HepG2 (cell line): Measurements from ENCODE around the gene TFG. TPM values are rescaled to one million over a fixed set of nuclear protein-coding genes. Genes with fewer than 3 reads are reported as not detected.

Experiments used
- ADNP ChIP-seq: sonication (generic); formaldehyde crosslinking; IDR thresholded peaks from 2 replicates; pipeline ENCODE4 v1.4.0; 2020; ENCODE audit warnings: missing genetic modification reagents
- FOXO4 ChIP-seq: sonication (generic); formaldehyde crosslinking; conservative IDR thresholded peaks from 2 replicates; pipeline ENCODE4 v1.8.1; 2023; ENCODE audit warnings: missing genetic modification reagents
- NCOR1 ChIP-seq: fragments of 200-600 bp; sonication (generic); IDR thresholded peaks from 2 replicates; pipeline ENCODE4 v1.7.0; 2017; ENCODE audit warnings: antibody characterized with exemption, low read length, borderline replicate concordance
- POGK ChIP-seq: sonication (generic); formaldehyde crosslinking; conservative IDR thresholded peaks from 2 replicates; pipeline ENCODE4 v1.8.0; 2022; ENCODE audit warnings: mild to moderate bottlenecking, moderate library complexity, missing genetic modification reagents
- PPARG ChIP-seq: conservative IDR thresholded peaks from 2 replicates; pipeline ENCODE4 v1.6.1; 2016; ENCODE audit warnings: missing biosample characterization, missing genetic modification reagents
- TIGD3 ChIP-seq: sonication (generic); formaldehyde crosslinking; IDR thresholded peaks from 2 replicates; pipeline ENCODE4 v1.5.1; 2020; ENCODE audit warnings: mild to moderate bottlenecking, missing genetic modification reagents, borderline replicate concordance
- TOPORS ChIP-seq: sonication (generic); formaldehyde crosslinking; IDR thresholded peaks from 2 replicates; pipeline ENCODE4 v1.8.0; 2023; ENCODE audit warnings: mild to moderate bottlenecking, missing genetic modification reagents
- USF2 ChIP-seq, 2 experiments: sonication (generic) in 1 of 2; formaldehyde crosslinking in 1 of 2; IDR thresholded peaks; 2 replicates each; pipeline versions ENCODE4 v1.5.1 to v1.6.1; 2011 to 2020; ENCODE audit warnings: borderline replicate concordance in 1 of 2, low read depth in 1 of 2, low read length in 1 of 2, mild to moderate bottlenecking in 1 of 2, missing genetic modification reagents in 1 of 2, moderate library complexity in 1 of 2
- ZBTB26 ChIP-seq: IDR thresholded peaks from 2 replicates; pipeline ENCODE4 v1.6.1; 2016; ENCODE audit warnings: missing compliant biosample characterization, missing genetic modification reagents, borderline replicate concordance
- ZBTB37 ChIP-seq: sonication (generic); formaldehyde crosslinking; IDR thresholded peaks from 2 replicates; pipeline ENCODE4 v1.4.0; 2020; ENCODE audit warnings: mild to moderate bottlenecking, missing genetic modification reagents
- ZBTB46 ChIP-seq: sonication (generic); formaldehyde crosslinking; IDR thresholded peaks from 2 replicates; pipeline ENCODE4 v1.4.0; 2020; ENCODE audit warnings: mild to moderate bottlenecking, missing genetic modification reagents, borderline replicate concordance
- ZNF33B ChIP-seq: sonication (generic); formaldehyde crosslinking; IDR thresholded peaks from 2 replicates; pipeline ENCODE4 v1.5.1; 2020; ENCODE audit warnings: mild to moderate bottlenecking, missing genetic modification reagents
- ZNF382 ChIP-seq: sonication (generic); formaldehyde crosslinking; IDR thresholded peaks from 2 replicates; pipeline ENCODE4 v1.5.0; 2020; ENCODE audit warnings: missing genetic modification reagents, mild to moderate bottlenecking, borderline replicate concordance
- ZNF562 ChIP-seq: sonication (generic); formaldehyde crosslinking; IDR thresholded peaks from 2 replicates; pipeline ENCODE4 v1.8.0; 2022; ENCODE audit warnings: missing genetic modification reagents, borderline replicate concordance
- ZNF678 ChIP-seq: sonication (generic); formaldehyde crosslinking; IDR thresholded peaks from 2 replicates; pipeline ENCODE4 v1.4.0; 2020; ENCODE audit warnings: mild to moderate bottlenecking, missing genetic modification reagents
- polyA plus RNA-seq, 8 experiments: library from polyadenylated mRNA; depleted of rRNA in 3 of 8; stranded (reverse) in 7 of 8; unstranded in 1 of 8; fragments of >200 nt; fragmentation: Illumina TruSeq in 4 of 8; extraction: Trizol in 4 of 8; gene quantifications; 2 replicates each; pipeline versions ENCODE4 v1.2.1 to v1.2.3, GENCODE V29; 2011 to 2016; ENCODE audit warnings: low read depth in 4 of 8, missing spikeins in 1 of 8, mixed read lengths in 1 of 8; ENCODE audit not compliant: insufficient read depth in 1 of 8
- total RNA-seq, 5 experiments: library from RNA; depleted of rRNA; stranded (reverse); fragments of >200 nt; fragmentation: Illumina TruSeq; extraction: Trizol; gene quantifications; 2 replicates each; pipeline ENCODE4 v1.2.3, GENCODE V29; 2016; ENCODE audit warnings: low read depth in 1 of 5

TFG gene
- total and polyA plus RNA-seq, 2 of the 13 experiments (the other 11 are each of a cell fraction or from before 2014, with no cell fraction given) = 53.6 to 71.7 TPM

GRCh38 chr3:100708989-100709841 is at the start of gene TFG (continued):
- TF ChIP-seq TIGD3 (no peak), PPARG (CRISPR knock-in tag) (peak; percentile 50; the same call in 1 of the 2 replicates), TOPORS (0 out of 2 replicates have a peak, but pooled peaks have one; percentile 38), POGK (CRISPR knock-in tag) (peak; percentile 92), ZBTB46 (CRISPR knock-in tag) (no peak), ZBTB26 (CRISPR knock-in tag) (no peak), FOXO4 (CRISPR knock-in tag) (no peak), NCOR1 (no peak; the same call in 1 of the 2 replicates), ZNF33B (CRISPR knock-in tag) (no peak), USF2 (IDR thresholded peaks at IDR 0.05; ENCODE audit: low read depth, low read length) (no peak), USF2 (CRISPR knock-in tag; IDR thresholded peaks at IDR 0.05; ENCODE audit: borderline replicate concordance) (no peak), ZNF382 (no peak), ZBTB37 (CRISPR knock-in tag) (no peak), ADNP (CRISPR knock-in tag) (no peak), ZNF678 (CRISPR knock-in tag) (peak; percentile 58; the same call in 1 of the 2 replicates), ZNF562 (CRISPR knock-in tag) (no peak)
